H4 (cell line): Measurements from ENCODE around the gene LRRC45. TPM values are rescaled to one million over a fixed set of nuclear protein-coding genes. Genes with fewer than 3 reads are reported as not detected.

Source experiments
- total RNA-seq: library from RNA; depleted of rRNA; stranded (reverse); fragments of >200 nt; shearing (Covaris generic); gene quantifications from 2 replicates; pipeline ENCODE4 v1.2.3, GENCODE V29; 2014; rRNA removed

The LRRC45 gene
- total RNA-seq, 1 experiment from 2014 or later: 7.3 TPM

Other genes with a start within 250 kb of the LRRC45 start
- gene GCGR, start 219.2 kb upstream of the LRRC45 start, total RNA-seq: not detected in 2 replicates
- 13.7 and 14.9 TPM in 2 replicates for gene MCRIP1, start 190.0 kb upstream of the LRRC45 start, total RNA-seq
- gene PPP1R27, start 188.3 kb upstream of the LRRC45 start, total RNA-seq: not detected in 2 replicates
- gene P4HB, start 162.8 kb upstream of the LRRC45 start, total RNA-seq: 921 and 1,439 TPM in 2 replicates
- 78.2 and 78.9 TPM in 2 replicates for gene ARHGDIA, start 152.0 kb upstream of the LRRC45 start, total RNA-seq
- 149 and 166 TPM in 2 replicates for gene ALYREF, start 131.7 kb upstream of the LRRC45 start, total RNA-seq
- gene ANAPC11, start 131.6 kb upstream of the LRRC45 start, total RNA-seq: 189 and 222 TPM in 2 replicates
- gene NPB, start 121.1 kb upstream of the LRRC45 start, total RNA-seq: 0.04 TPM in 1 of 2 replicates, not detected in the other
- 34.7 and 39.0 TPM in 2 replicates for gene PCYT2, start 111.9 kb upstream of the LRRC45 start, total RNA-seq
- gene SIRT7, start 105.1 kb upstream of the LRRC45 start, total RNA-seq: 5.5 and 8.7 TPM in 2 replicates
- gene MAFG, start 95.6 kb upstream of the LRRC45 start, total RNA-seq: 8.7 and 9.3 TPM in 2 replicates
- gene PYCR1, start 86.0 kb upstream of the LRRC45 start, total RNA-seq: 92.4 and 128 TPM in 2 replicates
- gene MYADML2, start 76.1 kb upstream of the LRRC45 start, total RNA-seq: not detected in 2 replicates
- gene NOTUM, start 62.1 kb upstream of the LRRC45 start, total RNA-seq: 0.06 and 0.45 TPM in 2 replicates
- 24.9 and 32.5 TPM in 2 replicates for gene ASPSCR1, start 45.7 kb upstream of the LRRC45 start, total RNA-seq
- 86.2 and 88.7 TPM in 2 replicates for gene CENPX, start 427 bp upstream of the LRRC45 start, total RNA-seq
- 15.1 and 21.6 TPM in 2 replicates for gene RAC3, start 8.4 kb downstream of the LRRC45 start, total RNA-seq
- gene DCXR, start 14.4 kb downstream of the LRRC45 start, total RNA-seq: 99.5 and 107 TPM in 2 replicates
- 9.1 and 9.9 TPM in 2 replicates for gene RFNG, start 28.5 kb downstream of the LRRC45 start, total RNA-seq
- 108 TPM in 2 replicates for gene GPS1, start 28.6 kb downstream of the LRRC45 start, total RNA-seq
- 44.9 and 64.5 TPM in 2 replicates for gene DUS1L, start 42.5 kb downstream of the LRRC45 start, total RNA-seq
- 36.7 and 48.7 TPM in 2 replicates for gene FASN, start 74.9 kb downstream of the LRRC45 start, total RNA-seq
- 1.8 and 4.7 TPM in 2 replicates for gene CCDC57, start 189.5 kb downstream of the LRRC45 start, total RNA-seq
- 22.2 and 30.0 TPM in 2 replicates for gene SLC16A3, start 205.7 kb downstream of the LRRC45 start, total RNA-seq